Ovary (tissue), 9 donors: ENCODE data around the gene NAB2. TPM values are rescaled to one million over a fixed set of nuclear protein-coding genes. Genes with fewer than 3 reads are reported as not detected.
"Not testable (repeated sequence)": the region's sequence is repeated elsewhere in the genome, so short reads cannot be mapped to it uniquely, and the experiment has no call there.

ENCODE experiments used
- DNase-seq, 5 donors: peaks; one replicate each; pipeline ENCODE4 v3.0.0-alpha.2; 2019 to 2020
- H3K27ac ChIP-seq, 2 donors: fragments of 200-600 bp; one replicate each; pipeline versions ENCODE4 v1.5.1 to v1.8.0; 2019 to 2022
- H3K27me3 ChIP-seq: fragments of 200-600 bp; one replicate; pipeline ENCODE4 v1.8.0; 2022
- H3K36me3 ChIP-seq: fragments of 200-600 bp; sonication (generic); one replicate; pipeline ENCODE4 v1.5.1; 2019
- H3K4me1 ChIP-seq: one replicate; pipeline ENCODE4 v1.8.1; 2013; ENCODE audit warnings: mild to moderate bottlenecking, moderate library complexity; ENCODE audit not compliant: insufficient read depth
- H3K4me3 ChIP-seq: fragments of 200-600 bp; sonication (generic); one replicate; pipeline ENCODE4 v1.5.1; 2017
- H3K9me3 ChIP-seq, 2 donors: fragments of 200-600 bp in 1 of 2; sonication (generic) in 1 of 2; one replicate each; pipeline versions ENCODE4 v1.5.1 to v1.8.1; 2013 to 2019; ENCODE audit warnings: mild to moderate bottlenecking in 1 of 2, moderate library complexity in 1 of 2
- EP300 ChIP-seq: sonication (generic); formaldehyde crosslinking; IDR thresholded peaks from one replicate; pipeline ENCODE4 v1.6.1; 2017; ENCODE audit warnings: antibody characterized with exemption
- POLR2A ChIP-seq: fragments of 450-650 bp; IDR thresholded peaks from one replicate; pipeline ENCODE4 v1.6.1; 2017; ENCODE audit warnings: antibody characterized with exemption, mild to moderate bottlenecking, moderate library complexity
- WGBS, 3 donors: extraction: QIAGEN DNeasy Blood & Tissue Kit in 1 of 3; methylation state at CpG; one replicate each; pipeline versions ENCODE4 v1.1.5 to v1.1.7; 2013 to 2017; 5-methylcytosine and 5-hydroxymethylcytosine counted together
- intact Hi-C, 4 donors: fragments of 100-400 bp; cut with DNase I; formaldehyde crosslinking; loops; one replicate each; pipeline versions ENCODE4 v1.11.0 to v1.15.1; 2022 to 2023
- polyA plus RNA-seq, 2 donors: library from polyadenylated mRNA; stranded (reverse); fragments of 200-250 nt in 1 of 2; fragments of 350-450 nt in 1 of 2; fragmentation: Illumina TruSeq in 1 of 2; extraction: RNeasy Lipid Tissue Mini Kit (QIAGEN cat#74804) in 1 of 2; gene quantifications; one replicate each; pipeline ENCODE4 v1.2.3, GENCODE V29; 2013 to 2014
- total RNA-seq, 7 donors: library from RNA; depleted of rRNA in 2 of 7; stranded (reverse); fragments of >200 nt in 2 of 7; fragmentation: NEBNext Ultra II Directional in 3 of 7; extraction: Animal tissue kit (Norgen Biotek cat#: 25700) in 3 of 7; gene quantifications; one replicate each; pipeline versions ENCODE4 v1.1.0 to v1.2.4, GENCODE V29; 2016 to 2023
- TF ChIP-seq, protein P1 (sequence below), 3 donors: fragments of 450-650 bp in 2 of 3; fragments of 200-600 bp in 1 of 3; IDR thresholded peaks; one replicate each; pipeline versions ENCODE4 v1.5.1 to v1.8.0; 2016 to 2022; ENCODE audit warnings: antibody characterized with exemption in 3 of 3, mild to moderate bottlenecking in 1 of 3
- donor health status: DM: no; HTN: no; CAD: no; lungs with moderate emphysema.
- donor health status: DM: no; HTN: no; CAD: no.
- donor health status: Bipolar disorder and iron deficiency.
- donor health status: DM: yes; HTN: yes; CAD: no.
- donor health status: DM: no; HTN: no; CAD: no.
- donor health status: DM: yes; HTN: yes; CAD: no.

NAB2 gene
- total and polyA plus RNA-seq, 9 donors = 27.5 to 103 (median 47.4) TPM

GRCh38 chr12:57049890-57050289 is 39.0 kb upstream of the NAB2 start, which contains the start of gene MYO1A:
TSS of gene MYO1A (minus strand) at chr12:57050129. CDS start at chr12:57048323, 1,806 bp downstream.
- intact Hi-C loops = no loop called here
- WGBS, 3 donors = 25 to 45% (median 27%) methylated on average over 2 of the region's 2 CpGs
- no peaks in the 10 kb centered on the region for H3K27me3 ChIP-seq

DNA sequence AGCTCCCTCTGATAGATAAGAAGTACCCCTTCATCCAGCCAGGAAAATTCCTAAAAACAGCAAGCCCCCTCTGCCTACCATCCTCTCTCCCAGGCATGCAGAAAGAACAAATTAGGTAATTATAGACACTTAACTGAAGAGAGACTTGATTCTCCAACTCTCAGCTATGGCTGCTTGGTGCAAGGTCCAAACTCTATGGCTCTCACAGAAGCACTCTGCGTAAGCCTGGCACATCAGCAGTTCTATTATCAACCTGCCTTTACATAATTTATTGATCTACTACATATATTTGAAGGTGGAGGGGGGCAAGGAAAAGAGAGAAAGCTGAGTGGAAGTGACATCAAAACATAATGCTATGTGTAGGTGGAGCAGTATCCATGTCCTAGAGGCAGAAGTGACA is 37.9 kb upstream of the NAB2 start:
- 84 to 89% (median 88%) methylated on average over 1 of the region's 1 CpG for WGBS, 3 donors
- no peak overlapping the region for H3K4me3 ChIP-seq
- H3K4me1 ChIP-seq = no peaks in the 10 kb centered on the region
- no peaks in the 10 kb centered on the region for H3K36me3 ChIP-seq
- no peak overlapping the region for H3K27ac ChIP-seq
- TF ChIP-seq EP300 = no peak
- TF ChIP-seq, protein P1, sequence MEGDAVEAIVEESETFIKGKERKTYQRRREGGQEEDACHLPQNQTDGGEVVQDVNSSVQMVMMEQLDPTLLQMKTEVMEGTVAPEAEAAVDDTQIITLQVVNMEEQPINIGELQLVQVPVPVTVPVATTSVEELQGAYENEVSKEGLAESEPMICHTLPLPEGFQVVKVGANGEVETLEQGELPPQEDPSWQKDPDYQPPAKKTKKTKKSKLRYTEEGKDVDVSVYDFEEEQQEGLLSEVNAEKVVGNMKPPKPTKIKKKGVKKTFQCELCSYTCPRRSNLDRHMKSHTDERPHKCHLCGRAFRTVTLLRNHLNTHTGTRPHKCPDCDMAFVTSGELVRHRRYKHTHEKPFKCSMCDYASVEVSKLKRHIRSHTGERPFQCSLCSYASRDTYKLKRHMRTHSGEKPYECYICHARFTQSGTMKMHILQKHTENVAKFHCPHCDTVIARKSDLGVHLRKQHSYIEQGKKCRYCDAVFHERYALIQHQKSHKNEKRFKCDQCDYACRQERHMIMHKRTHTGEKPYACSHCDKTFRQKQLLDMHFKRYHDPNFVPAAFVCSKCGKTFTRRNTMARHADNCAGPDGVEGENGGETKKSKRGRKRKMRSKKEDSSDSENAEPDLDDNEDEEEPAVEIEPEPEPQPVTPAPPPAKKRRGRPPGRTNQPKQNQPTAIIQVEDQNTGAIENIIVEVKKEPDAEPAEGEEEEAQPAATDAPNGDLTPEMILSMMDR (IDR thresholded peaks at IDR 0.05) = no peak
- no peak for TF ChIP-seq POLR2A
- H3K9me3 ChIP-seq = no peaks in the 10 kb centered on the region
- no peaks in the 10 kb centered on the region for H3K27me3 ChIP-seq
- DNase-seq = no peak
- intact Hi-C loops = no loop called here

More at GRCh38 chr12:57049890-57050289, 39.0 kb upstream of the NAB2 start, which contains the start of gene MYO1A:
- Histone ChIP-seq H3K9me3 (no peaks in the 10 kb centered on the region), H3K36me3 (no peaks in the 10 kb centered on the region), H3K4me1 (no peaks in the 10 kb centered on the region), H3K27ac (no peak within 1 kb of the TSS), H3K4me3 (no peak within 1 kb of the TSS)
- TF ChIP-seq POLR2A (no peak), EP300 (no peak)
- TF ChIP-seq, protein P1 (IDR thresholded peaks at IDR 0.05) = no peak
- DNase-seq = no peak

DNA sequence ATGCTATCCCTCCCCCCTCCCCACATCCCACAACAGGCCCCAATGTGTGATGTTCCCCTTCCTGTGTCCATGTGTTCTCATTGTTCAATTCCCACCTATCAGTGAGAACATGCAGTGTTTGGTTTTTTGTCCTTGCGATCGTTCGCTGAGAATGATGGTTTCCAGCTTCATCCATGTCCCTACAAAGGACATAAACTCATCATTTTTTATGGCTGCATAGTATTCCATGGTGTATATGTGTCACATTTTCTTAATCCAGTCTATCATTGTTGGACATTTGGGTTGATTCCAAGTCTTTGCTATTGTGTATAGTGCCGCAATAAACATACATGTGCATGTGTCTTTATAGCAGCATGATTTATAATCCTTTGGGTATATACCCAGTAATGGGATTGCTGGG is 35.8 kb upstream of the NAB2 start:
- DNase-seq, H3K27ac ChIP-seq, intact Hi-C loops, H3K36me3 ChIP-seq, H3K4me1 ChIP-seq, H3K27me3 ChIP-seq, H3K4me3 ChIP-seq, H3K9me3 ChIP-seq: not testable (repeated sequence)
- WGBS, 3 donors = 90 to 98% (median 95%) methylated on average over 4 of the region's 4 CpGs

DNA sequence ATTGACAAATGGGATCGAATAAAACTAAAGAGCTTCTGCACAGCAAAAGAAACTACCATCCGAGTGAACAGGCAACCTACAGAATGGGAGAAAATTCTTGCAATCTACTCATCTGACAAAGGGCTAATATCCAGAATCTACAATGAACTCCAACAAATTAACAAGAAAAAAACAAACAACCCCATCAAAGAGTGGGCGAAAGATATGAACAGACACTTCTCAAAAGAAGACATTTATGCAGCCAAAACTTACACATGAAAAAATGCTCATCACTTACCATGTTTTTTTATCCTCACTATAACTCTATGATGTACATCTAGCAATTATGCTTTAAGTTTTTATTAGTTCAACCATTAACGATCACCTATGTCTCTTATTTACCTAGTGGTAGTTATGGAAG is 35.0 kb upstream of the NAB2 start:
- H3K27ac ChIP-seq, H3K4me1 ChIP-seq, intact Hi-C loops, H3K4me3 ChIP-seq, H3K36me3 ChIP-seq, DNase-seq, H3K9me3 ChIP-seq, H3K27me3 ChIP-seq: not testable (repeated sequence)
- 93 to 98% (median 97%) methylated on average over 4 of the region's 4 CpGs for WGBS, 3 donors

DNA sequence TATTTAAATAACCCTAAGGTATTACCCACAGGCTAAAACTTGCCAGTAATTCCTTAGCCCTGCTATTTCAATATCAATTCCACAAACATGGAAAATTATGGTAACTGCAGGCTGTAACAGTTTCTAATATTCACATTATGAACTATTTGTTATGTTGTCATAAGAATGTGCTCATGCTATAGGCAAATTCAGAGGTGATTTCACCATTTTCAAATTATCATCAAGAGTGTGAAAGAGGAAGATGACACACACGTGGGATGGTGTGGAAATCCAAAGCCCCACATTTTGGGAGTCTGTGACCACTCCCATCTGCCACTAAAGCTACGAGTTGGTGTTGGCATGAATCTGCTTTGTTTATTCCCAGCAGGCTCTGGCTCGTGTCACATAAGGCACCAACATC is 33.1 kb upstream of the NAB2 start:
- TF ChIP-seq POLR2A (no peak), EP300 (no peak)
- TF ChIP-seq, protein P1 (IDR thresholded peaks at IDR 0.05) = no peak
- Histone ChIP-seq H3K4me1 (no peaks in the 10 kb centered on the region), H3K36me3 (no peaks in the 10 kb centered on the region), H3K9me3 (no peaks in the 10 kb centered on the region), H3K27me3 (no peaks in the 10 kb centered on the region), H3K27ac (no peak overlapping the region), H3K4me3 (no peak overlapping the region)
- no peak for DNase-seq
- intact Hi-C loops = no loop called here
- WGBS, 3 donors = 50 to 75% (median 61%) methylated on average over 3 of the region's 3 CpGs
